Right atrium auricular region (tissue), 2 donors: Measurements from ENCODE around the gene PLEKHS1. TPM values are rescaled to one million over a fixed set of nuclear protein-coding genes. Genes with fewer than 3 reads are reported as not detected.

Experiments used
- DNase-seq: peaks from one replicate; pipeline ENCODE4 v3.0.0-alpha.2; 2019; ENCODE audit warnings: low spot score
- H3K27ac ChIP-seq, 2 donors: fragments of 200-600 bp; sonication (generic); 1 replicate in 1 of 2; 2 replicates in 1 of 2; pipeline ENCODE4 v1.5.1; 2016 to 2019
- H3K27me3 ChIP-seq, 2 donors: fragments of 200-600 bp; sonication (generic); one replicate each; pipeline versions ENCODE4 v1.5.1 to v1.6.0; 2017 to 2019
- H3K36me3 ChIP-seq: fragments of 200-600 bp; sonication (generic); one replicate; pipeline ENCODE4 v1.5.1; 2016
- H3K4me1 ChIP-seq, 2 donors: fragments of 200-600 bp; sonication (generic); one replicate each; pipeline versions ENCODE4 v1.5.1 to v1.6.0; 2017 to 2019
- H3K4me3 ChIP-seq, 2 donors: fragments of 200-600 bp; sonication (generic); 1 replicate in 1 of 2; 2 replicates in 1 of 2; pipeline ENCODE4 v1.5.1; 2017 to 2019; ENCODE audit warnings: mild to moderate bottlenecking in 1 of 2, moderate library complexity in 1 of 2
- H3K9me3 ChIP-seq, 2 donors: fragments of 200-600 bp; sonication (generic); one replicate each; pipeline ENCODE4 v1.5.1; 2019
- CTCF ChIP-seq, 2 donors: fragments of 200-600 bp; sonication (generic); IDR thresholded peaks; one replicate each; pipeline ENCODE4 v1.5.1; 2019; ENCODE audit warnings: antibody characterized with exemption in 2 of 2
- total RNA-seq, 2 donors: library from RNA; depleted of rRNA; stranded (reverse); fragments of >200 nt; gene quantifications; one replicate each; pipeline ENCODE4 v1.1.0, GENCODE V29; 2016

The PLEKHS1 gene
- not detected for total RNA-seq

GRCh38 chr10:113751181-113751732 is at the start of gene PLEKHS1:
Gene PLEKHS1 (plus strand): TSS chr10:113751682. CDS start chr10:113755278, 3,596 bp downstream.
- no peak within 1 kb of the TSS for H3K27ac ChIP-seq
- H3K4me1 ChIP-seq: no peaks in the 10 kb centered on the region
- no peaks in the 10 kb centered on the region for H3K27me3 ChIP-seq
- H3K9me3 ChIP-seq: no peaks in the 10 kb centered on the region
- no peak for TF ChIP-seq CTCF (IDR thresholded peaks at IDR 0.05)
- no peak for DNase-seq
- no peak within 1 kb of the TSS for H3K4me3 ChIP-seq
- no peaks in the 10 kb centered on the region for H3K36me3 ChIP-seq

- no peaks in the 10 kb centered on the region for H3K9me3 ChIP-seq
- H3K4me1 ChIP-seq: peaks cover 0 to 23% of the 10 kb centered on the region in 2 donors
- no peaks in the 10 kb centered on the region for H3K36me3 ChIP-seq
- H3K27ac ChIP-seq: no peak overlapping the region
- DNase-seq: no peak
- no peak overlapping the region for H3K4me3 ChIP-seq
- peak; percentile 45 to 70 for TF ChIP-seq CTCF (IDR thresholded peaks at IDR 0.05)
- no peaks in the 10 kb centered on the region for H3K27me3 ChIP-seq
Observed at GRCh38 chr10:113704637-113705343, 46.7 kb upstream of the PLEKHS1 start.

GRCh38 chr10:113705344-113705652 is 46.2 kb upstream of the PLEKHS1 start:
- H3K4me1 ChIP-seq: peaks cover 0 to 23% of the 10 kb centered on the region in 2 donors
- no peaks in the 10 kb centered on the region for H3K36me3 ChIP-seq
- no peak for DNase-seq

GRCh38 chr10:113706623-113707022 is 44.9 kb upstream of the PLEKHS1 start:
- Histone ChIP-seq H3K27ac (no peak overlapping the region), H3K9me3 (no peaks in the 10 kb centered on the region), H3K27me3 (no peaks in the 10 kb centered on the region), H3K4me3 (no peak overlapping the region), H3K36me3 (no peaks in the 10 kb centered on the region), H3K4me1 (peaks cover 0 to 33% of the 10 kb centered on the region in 2 donors)
- TF ChIP-seq CTCF (IDR thresholded peaks at IDR 0.05): no peak
- no peak for DNase-seq

More at GRCh38 chr10:113705344-113705652, 46.2 kb upstream of the PLEKHS1 start:
- TF ChIP-seq CTCF (IDR thresholded peaks at IDR 0.05): no peak
- no peak overlapping the region for H3K27ac ChIP-seq
- H3K4me3 ChIP-seq: no peak overlapping the region
- H3K9me3 ChIP-seq: no peaks in the 10 kb centered on the region
- H3K27me3 ChIP-seq: no peaks in the 10 kb centered on the region

GRCh38 chr10:113708640-113709039 is 42.8 kb upstream of the PLEKHS1 start:
- no peak overlapping the region for H3K27ac ChIP-seq

More at GRCh38 chr10:113708640-113709039, 42.8 kb upstream of the PLEKHS1 start:
- Histone ChIP-seq H3K9me3 (no peaks in the 10 kb centered on the region), H3K4me1 (peaks cover 0 to 37% of the 10 kb centered on the region in 2 donors), H3K36me3 (no peaks in the 10 kb centered on the region), H3K27me3 (no peaks in the 10 kb centered on the region), H3K4me3 (no peak overlapping the region)
- TF ChIP-seq CTCF (IDR thresholded peaks at IDR 0.05): no peak
- no peak for DNase-seq
